B cell (primary cell): ENCODE data around the gene MYCBPAP. TPM values are rescaled to one million over a fixed set of nuclear protein-coding genes. Genes with fewer than 3 reads are reported as not detected.

Experiments
- ATAC-seq: fragments of 200-7000 bp; cut with Tn5 transposase; one replicate; pipeline ENCODE4 v1.10.0; 2021; ENCODE audit warnings: low read depth, mild to moderate bottlenecking, moderate number of reproducible peaks, moderate library complexity
- CTCF ChIA-PET: fragments of 350-600 bp; sonication (Branson Sonifier 250); formaldehyde crosslinking; loops from one replicate; lab custom pipeline; 2021; ENCODE audit warnings: antibody characterized with exemption, inconsistent platforms; lab: Charles Lee
- POLR2A ChIA-PET: fragments of 350-600 bp; sonication (Branson Sonifier 250); formaldehyde crosslinking; loops from one replicate; lab custom pipeline; 2021; ENCODE audit warnings: antibody characterized with exemption; lab: Charles Lee
- DNase-seq: peaks from one replicate; pipeline ENCODE4 v3.0.0; 2013
- H2AFZ ChIP-seq: 2 replicates; pipeline ENCODE4 v1.6.1; 2012; ENCODE audit warnings: mild to moderate bottlenecking, low read depth, low read length; ENCODE audit not compliant: insufficient read depth, poor library complexity, severe bottlenecking
- H3K27ac ChIP-seq, 2 donors: 1 replicate in 1 of 2; 2 replicates in 1 of 2; pipeline ENCODE4 v1.5.1; 2012 to 2013; ENCODE audit warnings: low read length in 2 of 2, mild to moderate bottlenecking in 2 of 2, moderate library complexity in 1 of 2
- H3K27me3 ChIP-seq, 4 experiments: fragments of 200-600 bp in 1 of 4; sonication (generic) in 1 of 4; replicated peaks in 1 of 4; 1 replicate in 2 of 4; 2 replicates in 2 of 4; pipeline versions ENCODE4 v1.6.1 to v1.7.0; 2013 to 2016; ENCODE audit warnings: low read length in 3 of 4, mild to moderate bottlenecking in 2 of 4, mixed read lengths in 1 of 4, moderate library complexity in 1 of 4; ENCODE audit not compliant: insufficient read depth in 4 of 4, control insufficient read depth in 3 of 4; ENCODE audit errors: control extremely low read depth in 1 of 4
- H3K36me3 ChIP-seq, 2 experiments: replicated peaks in 1 of 2; 1 replicate in 1 of 2; 2 replicates in 1 of 2; pipeline versions ENCODE4 v1.6.1 to v1.7.1; 2013; ENCODE audit warnings: low read length in 1 of 2; ENCODE audit not compliant: insufficient read depth in 2 of 2, control insufficient read depth in 1 of 2; ENCODE audit errors: control extremely low read depth in 1 of 2, extremely low read depth in 1 of 2
- H3K4me1 ChIP-seq, 2 donors: fragments of 200-600 bp in 1 of 2; sonication (generic) in 1 of 2; 1 replicate in 1 of 2; 2 replicates in 1 of 2; pipeline versions ENCODE4 v1.5.1 to v1.6.1; 2013 to 2017; ENCODE audit warnings: low read length in 2 of 2; ENCODE audit not compliant: control insufficient read depth in 2 of 2, insufficient read depth in 2 of 2
- H3K4me2 ChIP-seq: replicated peaks from 2 replicates; pipeline ENCODE3; 2012; ENCODE audit warnings: mild to moderate bottlenecking, low read depth, low read length; ENCODE audit not compliant: poor library complexity, severe bottlenecking
- H3K4me3 ChIP-seq, 5 experiments: fragments of 200-600 bp in 1 of 5; sonication (generic) in 1 of 5; 1 replicate in 3 of 5; 2 replicates in 2 of 5; pipeline versions ENCODE4 v1.5.1 to v1.7.0; 2011 to 2016; ENCODE audit warnings: low read length in 4 of 5, mild to moderate bottlenecking in 4 of 5, low read depth in 2 of 5, control low read depth in 1 of 5, moderate library complexity in 1 of 5; ENCODE audit not compliant: insufficient read depth in 1 of 5; ENCODE audit errors: control extremely low read depth in 1 of 5, extremely low read depth in 1 of 5
- H3K79me2 ChIP-seq: fragments of 200-600 bp; sonication (generic); one replicate; pipeline ENCODE4 v1.6.0; 2016; ENCODE audit warnings: low read length; ENCODE audit not compliant: control insufficient read depth, insufficient read depth
- H3K9ac ChIP-seq: fragments of 200-600 bp; sonication (generic); 2 replicates; pipeline ENCODE4 v1.6.1; 2017; ENCODE audit warnings: mild to moderate bottlenecking, low read length, moderate library complexity
- H3K9me3 ChIP-seq, 3 donors: one replicate each; pipeline versions ENCODE4 v1.6.1 to v1.7.1; 2013; ENCODE audit warnings: low read length in 2 of 3; ENCODE audit not compliant: control insufficient read depth in 2 of 3, insufficient read depth in 1 of 3; ENCODE audit errors: control extremely low read depth in 1 of 3
- H4K20me1 ChIP-seq: 2 replicates; pipeline ENCODE4 v1.6.0; 2012; ENCODE audit warnings: mild to moderate bottlenecking, low read length; ENCODE audit not compliant: insufficient read depth, control insufficient read depth, poor library complexity, severe bottlenecking
- H3K27ac Mint-ChIP-seq: one replicate; pipeline ENCODE4 v1.8.0; 2021; ENCODE audit warnings: mixed read lengths
- H3K27me3 Mint-ChIP-seq: one replicate; pipeline ENCODE4 v1.8.0; 2021; ENCODE audit warnings: mixed read lengths
- H3K4me1 Mint-ChIP-seq: one replicate; pipeline ENCODE4 v1.8.0; 2021; ENCODE audit warnings: mixed read lengths
- H3K4me3 Mint-ChIP-seq: one replicate; pipeline ENCODE4 v1.8.0; 2021; ENCODE audit warnings: mixed read lengths
- H3K9me3 Mint-ChIP-seq: one replicate; pipeline ENCODE4 v1.8.0; 2022; ENCODE audit warnings: mixed read lengths; ENCODE audit not compliant: insufficient read depth
- EZH2 ChIP-seq: IDR thresholded peaks from 2 replicates; pipeline ENCODE4 v1.6.1; 2012; ENCODE audit warnings: borderline replicate concordance, low read depth, mild to moderate bottlenecking, moderate library complexity, low read length; ENCODE audit not compliant: insufficient read depth, poor library complexity, severe bottlenecking
- WGBS: methylation state at CpG from one replicate; pipeline ENCODE4 v1.1.5; 2013; ENCODE audit warnings: missing lambda C conversion rate; ENCODE audit not compliant: insufficient coverage; 5-methylcytosine and 5-hydroxymethylcytosine counted together
- intact Hi-C: fragments of 100-400 bp; cut with micrococcal nuclease; formaldehyde crosslinking; loops from one replicate; pipeline ENCODE4 v1.10.0; 2022
- polyA plus RNA-seq: library from polyadenylated mRNA; depleted of rRNA; stranded (reverse); fragments of >200 nt; gene quantifications from 2 replicates; pipeline ENCODE4 v1.2.3, GENCODE V29; 2012
- total RNA-seq, 2 donors: library from RNA; stranded (reverse); fragments of 120-200 nt in 1 of 2; gene quantifications; 1 replicate in 1 of 2; 2 replicates in 1 of 2; pipeline versions ENCODE4 v1.2.3 to v1.2.4, GENCODE V29; 2013 to 2022
- TF ChIP-seq, protein P1 (sequence below): fragments of 200-600 bp; IDR thresholded peaks from one replicate; pipeline ENCODE4 v1.8.0; 2022; ENCODE audit warnings: antibody characterized with exemption, mild to moderate bottlenecking

MYCBPAP gene
- total and polyA plus RNA-seq, 2 donors (not counting 1 experiment from before 2014, with no cell fraction given): 1.9 to 5.1 TPM

DNA sequence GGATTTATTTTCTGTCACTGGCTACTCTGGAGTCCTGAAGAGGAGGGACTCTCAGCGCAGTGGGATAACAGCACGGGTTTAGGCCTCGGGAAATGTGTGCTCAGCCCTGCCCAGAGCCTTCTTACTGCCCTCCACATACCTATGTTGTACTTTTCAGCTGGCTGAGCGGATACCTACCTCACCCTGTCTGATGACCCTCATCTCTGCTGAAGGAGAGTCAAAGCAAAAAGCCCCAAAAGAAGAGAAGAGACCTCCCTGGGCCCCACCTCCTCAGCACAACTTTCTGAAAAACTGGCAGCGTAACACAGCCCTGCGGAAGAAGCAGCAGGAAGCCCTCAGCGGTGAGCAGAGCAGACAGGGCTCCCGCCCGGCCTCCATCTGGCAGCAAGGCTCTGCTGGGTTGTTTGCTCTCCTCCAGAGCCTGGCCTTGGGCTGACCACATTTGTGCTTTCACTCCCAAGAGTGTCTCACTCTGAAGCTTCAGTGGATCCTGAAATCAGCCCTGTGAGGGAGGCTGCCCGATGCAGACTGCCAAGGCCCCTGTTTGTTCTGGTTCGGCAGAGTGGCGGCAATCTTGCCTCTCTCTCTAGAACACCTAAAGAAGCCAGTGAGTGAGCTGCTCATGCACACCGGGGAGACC is 10.3 kb downstream of the MYCBPAP start:
- CTCF ChIA-PET: interaction anchor here (1.8 kb wide), 1 partner anchor 35 kb away, joined by 4 read pairs; no protein-coding TSS in a partner anchor

More for the DNA sequence above, 10.3 kb downstream of the MYCBPAP start:
- no peaks in the 10 kb centered on the region for H3K36me3 ChIP-seq
- H3K9ac ChIP-seq: no peak overlapping the region
- H2AFZ ChIP-seq: no peak overlapping the region
- H3K4me3 ChIP-seq: no peak overlapping the region
- 95% methylated on average over 13 of the region's 13 CpGs for WGBS
- intact Hi-C loops: no loop called here
- POLR2A ChIA-PET: no interaction called here
- no peaks in the 10 kb centered on the region for H3K4me1 Mint-ChIP-seq
- no peaks in the 10 kb centered on the region for H3K4me1 ChIP-seq
- no peaks in the 10 kb centered on the region for H3K27me3 Mint-ChIP-seq
- no peaks in the 10 kb centered on the region for H3K9me3 Mint-ChIP-seq
- H3K4me2 ChIP-seq: no peak overlapping the region
- ATAC-seq (no peak), DNase-seq (no peak)
- H3K27ac Mint-ChIP-seq: no peak overlapping the region
- no peak overlapping the region for H3K27ac ChIP-seq
- no peak overlapping the region for H3K4me3 Mint-ChIP-seq
- TF ChIP-seq EZH2: no peak
- TF ChIP-seq, protein P1, sequence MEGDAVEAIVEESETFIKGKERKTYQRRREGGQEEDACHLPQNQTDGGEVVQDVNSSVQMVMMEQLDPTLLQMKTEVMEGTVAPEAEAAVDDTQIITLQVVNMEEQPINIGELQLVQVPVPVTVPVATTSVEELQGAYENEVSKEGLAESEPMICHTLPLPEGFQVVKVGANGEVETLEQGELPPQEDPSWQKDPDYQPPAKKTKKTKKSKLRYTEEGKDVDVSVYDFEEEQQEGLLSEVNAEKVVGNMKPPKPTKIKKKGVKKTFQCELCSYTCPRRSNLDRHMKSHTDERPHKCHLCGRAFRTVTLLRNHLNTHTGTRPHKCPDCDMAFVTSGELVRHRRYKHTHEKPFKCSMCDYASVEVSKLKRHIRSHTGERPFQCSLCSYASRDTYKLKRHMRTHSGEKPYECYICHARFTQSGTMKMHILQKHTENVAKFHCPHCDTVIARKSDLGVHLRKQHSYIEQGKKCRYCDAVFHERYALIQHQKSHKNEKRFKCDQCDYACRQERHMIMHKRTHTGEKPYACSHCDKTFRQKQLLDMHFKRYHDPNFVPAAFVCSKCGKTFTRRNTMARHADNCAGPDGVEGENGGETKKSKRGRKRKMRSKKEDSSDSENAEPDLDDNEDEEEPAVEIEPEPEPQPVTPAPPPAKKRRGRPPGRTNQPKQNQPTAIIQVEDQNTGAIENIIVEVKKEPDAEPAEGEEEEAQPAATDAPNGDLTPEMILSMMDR: no peak
- no peaks in the 10 kb centered on the region for H3K9me3 ChIP-seq
- H3K79me2 ChIP-seq: no peaks in the 10 kb centered on the region
- H4K20me1 ChIP-seq: no peaks in the 10 kb centered on the region
- H3K27me3 ChIP-seq: no peaks in the 10 kb centered on the region
